Measurements from ENCODE around the gene MAP2K5.

DNA sequence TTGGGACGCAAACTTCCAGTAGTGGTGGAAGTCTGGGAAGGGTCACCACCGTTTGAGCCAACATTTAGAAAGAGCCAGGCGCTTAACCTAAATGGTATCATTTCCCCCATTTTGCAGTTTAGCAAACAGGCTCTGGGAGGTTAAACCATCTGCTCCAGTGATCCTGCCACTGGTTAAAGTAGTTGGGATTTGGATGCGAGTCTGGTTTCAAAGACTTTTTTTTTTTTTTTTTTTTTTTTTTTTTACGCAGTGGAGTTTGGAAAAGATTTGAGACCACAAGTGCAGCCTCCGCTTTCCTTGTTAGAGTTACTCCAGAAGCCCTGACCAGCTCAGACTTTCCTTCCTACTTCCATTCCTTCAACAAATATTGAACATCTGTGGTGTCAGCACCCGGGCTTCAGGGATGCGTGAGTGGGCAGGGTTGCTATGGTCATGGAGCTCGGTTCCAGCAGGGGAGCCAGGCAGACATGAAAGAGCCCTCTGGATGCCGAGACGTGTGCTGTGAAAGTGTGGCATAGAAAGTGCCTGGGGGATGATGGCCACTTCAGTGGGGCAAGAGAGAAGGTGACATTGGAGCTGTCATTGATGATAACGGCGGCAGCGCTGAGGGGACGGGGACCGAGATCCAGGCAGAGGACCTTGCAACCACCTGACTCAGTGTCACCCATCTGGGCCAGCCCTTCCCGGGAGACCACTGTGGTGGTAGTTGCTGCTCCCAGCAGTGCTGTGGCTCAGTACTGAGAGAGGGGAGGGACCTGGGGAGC, 298.4 kb downstream of the MAP2K5 start:
- TF ChIP-seq GATA3 (IDR thresholded peaks at IDR 0.05; ENCODE audit: low read depth, low read length) (no peak), GATA2 (IDR thresholded peaks at IDR 0.05; ENCODE audit: low read depth, low read length) (no peak)

Data from SH-SY5Y (cell line).